Breast epithelium (tissue), 3 donors: ENCODE results near the gene SLC26A9.

Source experiments
- POLR2A ChIP-seq: fragments of 450-650 bp; IDR thresholded peaks from one replicate; pipeline ENCODE4 v1.6.1; 2016; ENCODE audit warnings: antibody characterized with exemption, mild to moderate bottlenecking, moderate library complexity
- POLR2AphosphoS5 ChIP-seq, 3 donors: sonication (generic); formaldehyde crosslinking; IDR thresholded peaks; one replicate each; pipeline ENCODE4 v1.6.1; 2017; ENCODE audit warnings: antibody characterized with exemption in 3 of 3
- TF ChIP-seq, protein P1 (sequence below), 3 donors: fragments of 450-650 bp; IDR thresholded peaks; one replicate each; pipeline ENCODE4 v1.5.1; 2016 to 2017; ENCODE audit warnings: antibody characterized with exemption in 3 of 3, mild to moderate bottlenecking in 3 of 3, moderate library complexity in 3 of 3

- TF ChIP-seq, protein P1, sequence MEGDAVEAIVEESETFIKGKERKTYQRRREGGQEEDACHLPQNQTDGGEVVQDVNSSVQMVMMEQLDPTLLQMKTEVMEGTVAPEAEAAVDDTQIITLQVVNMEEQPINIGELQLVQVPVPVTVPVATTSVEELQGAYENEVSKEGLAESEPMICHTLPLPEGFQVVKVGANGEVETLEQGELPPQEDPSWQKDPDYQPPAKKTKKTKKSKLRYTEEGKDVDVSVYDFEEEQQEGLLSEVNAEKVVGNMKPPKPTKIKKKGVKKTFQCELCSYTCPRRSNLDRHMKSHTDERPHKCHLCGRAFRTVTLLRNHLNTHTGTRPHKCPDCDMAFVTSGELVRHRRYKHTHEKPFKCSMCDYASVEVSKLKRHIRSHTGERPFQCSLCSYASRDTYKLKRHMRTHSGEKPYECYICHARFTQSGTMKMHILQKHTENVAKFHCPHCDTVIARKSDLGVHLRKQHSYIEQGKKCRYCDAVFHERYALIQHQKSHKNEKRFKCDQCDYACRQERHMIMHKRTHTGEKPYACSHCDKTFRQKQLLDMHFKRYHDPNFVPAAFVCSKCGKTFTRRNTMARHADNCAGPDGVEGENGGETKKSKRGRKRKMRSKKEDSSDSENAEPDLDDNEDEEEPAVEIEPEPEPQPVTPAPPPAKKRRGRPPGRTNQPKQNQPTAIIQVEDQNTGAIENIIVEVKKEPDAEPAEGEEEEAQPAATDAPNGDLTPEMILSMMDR (IDR thresholded peaks at IDR 0.05), result no peak
- TF ChIP-seq POLR2A, result no peak
- no peak for TF ChIP-seq POLR2AphosphoS5 (IDR thresholded peaks at IDR 0.05)
These were observed 29.7 kb downstream of the SLC26A9 start for GRCh38 chr1:205913451-205914154.
